A673 (cell line): ENCODE measurements around the gene MGST2. TPM values are rescaled to one million over a fixed set of nuclear protein-coding genes. Genes with fewer than 3 reads are reported as not detected.

ENCODE experiments used
- BruUV-seq: library from RNA; stranded (reverse); fragments of 400-500 nt; replicated peaks from 2 replicates; lab custom pipeline; 2021; lab: Mats Ljungman, UMichigan
- CTCF ChIA-PET: fragments of 300-600 bp; sonication (Branson Sonifier 250); formaldehyde crosslinking; loops from one replicate; lab custom pipeline; 2022; ENCODE audit warnings: antibody characterized with exemption; lab: Charles Lee
- POLR2A ChIA-PET: fragments of 300-600 bp; sonication (Branson Sonifier 250); formaldehyde crosslinking; loops from one replicate; lab custom pipeline; 2022; ENCODE audit warnings: antibody characterized with exemption; ENCODE audit not compliant: low non-redundant PET; lab: Charles Lee
- DNase-seq: peaks from one replicate; pipeline ENCODE4 v3.0.0-alpha.2; 2015; ENCODE audit warnings: low spot score
- H3K27ac ChIP-seq: fragments of 200-600 bp; sonication (generic); 2 replicates; pipeline ENCODE4 v1.5.1; 2016; ENCODE audit warnings: mixed run types, low read depth, mild to moderate bottlenecking, mixed read lengths, antibody characterized with exemption, low read length; ENCODE audit not compliant: poor library complexity, severe bottlenecking
- H3K27me3 ChIP-seq: fragments of 200-600 bp; sonication (generic); replicated peaks from 2 replicates; pipeline ENCODE4 v1.6.1; 2017; ENCODE audit warnings: mixed run types, low read depth, mild to moderate bottlenecking, mixed read lengths, antibody characterized with exemption, low read length; ENCODE audit not compliant: insufficient read depth, poor library complexity
- H3K36me3 ChIP-seq: fragments of 200-600 bp; sonication (generic); 2 replicates; pipeline ENCODE4 v1.6.1; 2016; ENCODE audit warnings: mixed run types, mild to moderate bottlenecking, mixed read lengths, antibody characterized with exemption, low read length; ENCODE audit not compliant: insufficient read depth, poor library complexity, severe bottlenecking
- H3K4me1 ChIP-seq: fragments of 200-600 bp; sonication (generic); 2 replicates; pipeline ENCODE4 v1.6.1; 2017; ENCODE audit warnings: mixed run types, mild to moderate bottlenecking, mixed read lengths, antibody characterized with exemption, low read length; ENCODE audit not compliant: insufficient read depth, poor library complexity, severe bottlenecking
- H3K4me3 ChIP-seq: fragments of 200-600 bp; sonication (generic); 2 replicates; pipeline ENCODE4 v1.5.1; 2016; ENCODE audit warnings: low read depth, mixed run types, mild to moderate bottlenecking, mixed read lengths, low read length; ENCODE audit not compliant: poor library complexity, severe bottlenecking
- H3K9me3 ChIP-seq: fragments of 200-600 bp; sonication (generic); 2 replicates; pipeline ENCODE4 v1.6.1; 2016; ENCODE audit warnings: mixed run types, low read depth, mild to moderate bottlenecking, mixed read lengths, antibody characterized with exemption, low read length; ENCODE audit not compliant: poor library complexity, severe bottlenecking
- EZH2 ChIP-seq: fragments of 200-600 bp; sonication (generic); IDR thresholded peaks from 2 replicates; pipeline ENCODE4 v1.6.1; 2017; ENCODE audit warnings: borderline replicate concordance, low read depth, mild to moderate bottlenecking, mixed read lengths, antibody characterized with exemption, low read length; ENCODE audit not compliant: poor library complexity, severe bottlenecking
- intact Hi-C: fragments of 100-400 bp; cut with micrococcal nuclease; formaldehyde crosslinking; loops from one replicate; pipeline ENCODE4 v1.10.0; 2022; ENCODE audit not compliant: unreplicated experiment
- total RNA-seq: library from RNA; stranded (reverse); gene quantifications from 2 replicates; pipeline ENCODE4 v1.2.3, GENCODE V29; 2021
- TF ChIP-seq, protein P1 (sequence below): fragments of 300-800, 200-600 bp; sonication (generic); conservative IDR thresholded peaks from 2 replicates; pipeline ENCODE4 v1.5.1; 2017; ENCODE audit warnings: low read depth, mild to moderate bottlenecking, antibody characterized with exemption, low read length, moderate library complexity, mixed read lengths

The MGST2 gene
- total RNA-seq, 1 experiment from 2014 or later: 7.0 TPM

DNA sequence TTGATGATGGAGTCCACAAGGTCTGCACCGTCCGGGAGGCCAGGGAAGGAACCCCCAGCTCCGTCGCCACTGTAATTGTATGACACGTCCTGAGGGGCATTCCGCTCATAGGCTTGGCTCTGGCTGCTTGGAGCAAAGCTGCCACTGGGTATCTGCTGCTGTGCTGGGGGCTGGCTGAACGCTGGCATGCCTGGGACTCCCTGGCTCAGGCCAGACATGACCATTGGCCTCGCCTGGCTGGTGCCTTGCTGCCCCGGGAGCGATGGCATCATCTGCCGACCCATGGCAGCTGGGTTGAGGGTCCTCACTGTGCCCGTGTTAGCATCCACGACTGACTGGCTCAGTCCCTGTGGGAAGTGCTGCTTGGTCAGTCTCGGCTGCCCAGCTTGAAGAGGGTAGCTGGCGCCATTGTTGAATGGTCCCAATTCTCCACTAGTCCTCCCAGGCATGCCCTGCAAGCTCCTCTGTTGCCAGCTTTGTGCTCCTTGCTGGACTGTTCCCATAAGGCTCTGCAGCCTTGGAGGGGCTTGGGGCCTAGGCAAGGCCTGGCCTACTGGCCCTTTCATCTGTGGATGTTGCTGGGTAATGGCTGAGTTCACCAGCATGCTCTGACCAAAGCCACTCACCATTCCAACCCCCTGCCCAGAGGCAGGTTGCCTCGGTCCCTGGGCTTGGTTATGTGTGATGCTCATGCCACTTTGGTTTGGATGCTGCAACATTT, 53.9 kb downstream of the MGST2 start:
- no peaks in the 10 kb centered on the region for H3K4me1 ChIP-seq
- H3K4me3 ChIP-seq: no peak overlapping the region
- no peak for DNase-seq
- no peak overlapping the region for H3K27ac ChIP-seq
- BruUV-seq: no TSS peak
- ChIA-PET POLR2A (no interaction called here), CTCF (no interaction called here)
- no peaks in the 10 kb centered on the region for H3K36me3 ChIP-seq
- no peaks in the 10 kb centered on the region for H3K9me3 ChIP-seq
- no peak for TF ChIP-seq EZH2
- TF ChIP-seq, protein P1, sequence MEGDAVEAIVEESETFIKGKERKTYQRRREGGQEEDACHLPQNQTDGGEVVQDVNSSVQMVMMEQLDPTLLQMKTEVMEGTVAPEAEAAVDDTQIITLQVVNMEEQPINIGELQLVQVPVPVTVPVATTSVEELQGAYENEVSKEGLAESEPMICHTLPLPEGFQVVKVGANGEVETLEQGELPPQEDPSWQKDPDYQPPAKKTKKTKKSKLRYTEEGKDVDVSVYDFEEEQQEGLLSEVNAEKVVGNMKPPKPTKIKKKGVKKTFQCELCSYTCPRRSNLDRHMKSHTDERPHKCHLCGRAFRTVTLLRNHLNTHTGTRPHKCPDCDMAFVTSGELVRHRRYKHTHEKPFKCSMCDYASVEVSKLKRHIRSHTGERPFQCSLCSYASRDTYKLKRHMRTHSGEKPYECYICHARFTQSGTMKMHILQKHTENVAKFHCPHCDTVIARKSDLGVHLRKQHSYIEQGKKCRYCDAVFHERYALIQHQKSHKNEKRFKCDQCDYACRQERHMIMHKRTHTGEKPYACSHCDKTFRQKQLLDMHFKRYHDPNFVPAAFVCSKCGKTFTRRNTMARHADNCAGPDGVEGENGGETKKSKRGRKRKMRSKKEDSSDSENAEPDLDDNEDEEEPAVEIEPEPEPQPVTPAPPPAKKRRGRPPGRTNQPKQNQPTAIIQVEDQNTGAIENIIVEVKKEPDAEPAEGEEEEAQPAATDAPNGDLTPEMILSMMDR: no peak
- H3K27me3 ChIP-seq: no peaks in the 10 kb centered on the region
- intact Hi-C loops: no loop called here

GRCh38 chr4:139720806-139721205, 55.2 kb downstream of the MGST2 start:
- CTCF ChIA-PET: no interaction called here
- TF ChIP-seq EZH2: no peak
- TF ChIP-seq, protein P1: no peak
- Histone ChIP-seq H3K36me3 (no peaks in the 10 kb centered on the region), H3K27me3 (no peaks in the 10 kb centered on the region), H3K9me3 (no peaks in the 10 kb centered on the region), H3K27ac (no peak overlapping the region), H3K4me3 (no peak overlapping the region), H3K4me1 (no peaks in the 10 kb centered on the region)
- intact Hi-C loops: no loop called here
- POLR2A ChIA-PET: no interaction called here
- BruUV-seq: no TSS peak
- no peak for DNase-seq

GRCh38 chr4:139721789-139722188, 56.2 kb downstream of the MGST2 start:
- POLR2A ChIA-PET: no interaction called here
- CTCF ChIA-PET: no interaction called here
- no peaks in the 10 kb centered on the region for H3K27me3 ChIP-seq
- no peak for DNase-seq
- no peaks in the 10 kb centered on the region for H3K36me3 ChIP-seq
- H3K4me1 ChIP-seq: no peaks in the 10 kb centered on the region
- no peak overlapping the region for H3K27ac ChIP-seq
- H3K9me3 ChIP-seq: no peaks in the 10 kb centered on the region
- intact Hi-C loops: no loop called here
- H3K4me3 ChIP-seq: no peak overlapping the region
- TF ChIP-seq EZH2: no peak
- TF ChIP-seq, protein P1: no peak
- BruUV-seq: no TSS peak
